Measurements from ENCODE around the gene TRABD.

DNA sequence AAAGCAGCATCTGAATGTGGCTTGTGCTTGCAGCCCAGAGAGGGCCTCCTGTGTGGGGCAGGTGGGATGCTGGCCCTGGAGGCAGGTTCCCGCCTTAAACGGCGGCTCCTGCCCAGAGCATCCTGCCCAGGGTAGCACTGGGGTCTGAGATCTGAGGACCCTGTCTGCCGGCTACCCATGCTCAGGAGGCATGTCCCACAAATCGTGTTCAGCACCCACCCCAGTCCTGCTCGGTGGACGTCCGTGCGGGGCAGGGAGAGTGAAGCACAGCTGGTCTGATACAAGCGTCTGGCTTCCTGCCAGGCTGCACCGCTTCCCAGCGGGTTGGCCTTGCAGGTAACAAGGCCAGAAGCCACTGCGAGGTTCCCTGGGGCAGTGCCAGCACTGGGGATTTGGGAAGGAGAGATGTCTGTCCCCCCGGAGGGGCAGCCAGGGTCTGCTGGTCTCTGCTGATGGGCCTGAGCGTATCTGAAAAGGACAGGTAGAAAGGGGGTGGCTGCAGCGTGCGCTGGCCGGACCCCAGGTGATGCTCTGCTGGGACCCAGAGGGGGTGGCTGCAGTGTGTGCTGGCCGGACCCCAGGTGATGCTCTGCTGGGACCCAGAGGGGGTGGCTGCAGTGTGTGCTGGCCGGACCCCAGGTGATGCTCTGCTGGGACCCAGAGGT lies 3.6 kb downstream of the TRABD start:
- TF ChIP-seq, protein P1, sequence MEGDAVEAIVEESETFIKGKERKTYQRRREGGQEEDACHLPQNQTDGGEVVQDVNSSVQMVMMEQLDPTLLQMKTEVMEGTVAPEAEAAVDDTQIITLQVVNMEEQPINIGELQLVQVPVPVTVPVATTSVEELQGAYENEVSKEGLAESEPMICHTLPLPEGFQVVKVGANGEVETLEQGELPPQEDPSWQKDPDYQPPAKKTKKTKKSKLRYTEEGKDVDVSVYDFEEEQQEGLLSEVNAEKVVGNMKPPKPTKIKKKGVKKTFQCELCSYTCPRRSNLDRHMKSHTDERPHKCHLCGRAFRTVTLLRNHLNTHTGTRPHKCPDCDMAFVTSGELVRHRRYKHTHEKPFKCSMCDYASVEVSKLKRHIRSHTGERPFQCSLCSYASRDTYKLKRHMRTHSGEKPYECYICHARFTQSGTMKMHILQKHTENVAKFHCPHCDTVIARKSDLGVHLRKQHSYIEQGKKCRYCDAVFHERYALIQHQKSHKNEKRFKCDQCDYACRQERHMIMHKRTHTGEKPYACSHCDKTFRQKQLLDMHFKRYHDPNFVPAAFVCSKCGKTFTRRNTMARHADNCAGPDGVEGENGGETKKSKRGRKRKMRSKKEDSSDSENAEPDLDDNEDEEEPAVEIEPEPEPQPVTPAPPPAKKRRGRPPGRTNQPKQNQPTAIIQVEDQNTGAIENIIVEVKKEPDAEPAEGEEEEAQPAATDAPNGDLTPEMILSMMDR (IDR thresholded peaks at IDR 0.05) = no peak
- no peak for TF ChIP-seq POLR2A (IDR thresholded peaks at IDR 0.05)
